GM12878 (cell line): ENCODE results near the gene NKAIN2. TPM values are rescaled to one million over a fixed set of nuclear protein-coding genes. Genes with fewer than 3 reads are reported as not detected.

Experiments
- ATAC-seq: fragments of 200-7000 bp; cut with Tn5 transposase; 3 replicates; pipeline ENCODE4 v1.9.1; 2020; ENCODE audit warnings: mild to moderate bottlenecking, moderate library complexity
- BruUV-seq: library from RNA; stranded (reverse); fragments of 400-500 nt; replicated peaks from 2 replicates; lab custom pipeline; 2021; lab: Mats Ljungman, UMichigan
- CTCF ChIA-PET: fragments of 300-600 bp; sonication (Branson Sonifier 250); formaldehyde crosslinking; extraction: SDS; loops from one replicate; lab custom pipeline; 2021; ENCODE audit warnings: inconsistent platforms; lab: Yijun Ruan, JAX
- POLR2A ChIA-PET: fragments of 350-600 bp; formaldehyde crosslinking; extraction: SDS; loops from one replicate; lab custom pipeline; 2021; ENCODE audit warnings: inconsistent platforms; lab: Charles Lee
- RAD21 ChIA-PET: fragments of 300-600 bp; sonication (Branson Sonifier 250); formaldehyde crosslinking; loops from one replicate; lab custom pipeline; 2023; ENCODE audit warnings: antibody characterized with exemption; ENCODE audit not compliant: unreplicated experiment; lab: Charles Lee
- SMC1A ChIA-PET: fragments of 300-600 bp; sonication (Branson Sonifier 250); formaldehyde crosslinking; loops from one replicate; lab custom pipeline; 2023; ENCODE audit not compliant: unreplicated experiment, uncharacterized antibody; lab: Charles Lee
- DNase-seq: peaks from one replicate; pipeline ENCODE4 v3.0.0-alpha.2; 2011; ENCODE audit warnings: low read depth, low spot score
- FAIRE-seq: peaks from 3 replicates; lab custom pipeline; 2011; peaks lifted over from hg19 to GRCh38; lab: Jason Lieb, UNC
- H2AFZ ChIP-seq: 2 replicates; pipeline ENCODE4 v1.6.0; 2011; ENCODE audit warnings: low read depth, low read length, control low read depth; ENCODE audit not compliant: control insufficient read depth
- H3K27ac ChIP-seq: 2 replicates; pipeline ENCODE4 v1.5.1; 2011; ENCODE audit warnings: control low read depth; ENCODE audit not compliant: control insufficient read depth, insufficient read depth
- H3K27me3 ChIP-seq, 2 experiments: replicated peaks in 1 of 2; 2 replicates each; pipeline versions ENCODE4 v1.6.0 to v1.6.1; 2011; ENCODE audit warnings: low read length in 1 of 2; ENCODE audit not compliant: control insufficient read depth in 2 of 2, insufficient read depth in 2 of 2
- H3K36me3 ChIP-seq, 2 experiments: 2 replicates each; pipeline ENCODE4 v1.5.1; 2011; ENCODE audit warnings: low read length in 1 of 2; ENCODE audit not compliant: control insufficient read depth in 2 of 2, insufficient read depth in 2 of 2
- H3K4me1 ChIP-seq: 2 replicates; pipeline ENCODE4 v1.6.1; 2011; ENCODE audit warnings: mild to moderate bottlenecking, low read length, moderate library complexity, mixed read lengths; ENCODE audit not compliant: control insufficient read depth, insufficient read depth
- H3K4me2 ChIP-seq: 2 replicates; pipeline ENCODE4 v1.6.0; 2011; ENCODE audit warnings: control low read depth; ENCODE audit not compliant: control insufficient read depth, insufficient read depth
- H3K4me3 ChIP-seq: fragments of 200-600 bp; sonication (generic); 2 replicates; pipeline ENCODE4 v1.5.1; 2016
- H3K79me2 ChIP-seq: 2 replicates; pipeline ENCODE4 v1.6.0; 2011; ENCODE audit warnings: low read length; ENCODE audit not compliant: control insufficient read depth, insufficient read depth
- H3K9ac ChIP-seq: 2 replicates; pipeline ENCODE4 v1.8.0; 2011; ENCODE audit warnings: low read length, control low read depth, mixed read lengths; ENCODE audit not compliant: control insufficient read depth, insufficient read depth
- H3K9me3 ChIP-seq: replicated peaks from 3 replicates; pipeline ENCODE4 v1.5.1; 2011; ENCODE audit warnings: mild to moderate bottlenecking, low read length; ENCODE audit not compliant: control insufficient read depth, insufficient read depth
- H4K20me1 ChIP-seq: 2 replicates; pipeline ENCODE4 v1.6.0; 2011; ENCODE audit not compliant: control insufficient read depth, insufficient read depth
- CEBPB ChIP-seq, 2 experiments: fragments of 150-350 bp in 1 of 2; IDR thresholded peaks; 2 replicates each; pipeline ENCODE4 v1.6.1; 2012 to 2014; ENCODE audit warnings: low read depth in 2 of 2, low read length in 2 of 2, borderline replicate concordance in 1 of 2, inconsistent platforms in 1 of 2
- EGR1 ChIP-seq, 2 experiments: IDR thresholded peaks; 1 replicate in 1 of 2; 2 replicates in 1 of 2; pipeline ENCODE4 v1.6.1; 2011 to 2012; ENCODE audit warnings: low read depth in 2 of 2, low read length in 2 of 2, borderline replicate concordance in 1 of 2, mild to moderate bottlenecking in 1 of 2, moderate library complexity in 1 of 2
- EZH2 ChIP-seq: IDR thresholded peaks from 2 replicates; pipeline ENCODE4 v1.6.1; 2012; ENCODE audit warnings: low read depth, mild to moderate bottlenecking, control low read depth, inconsistent platforms, low read length, borderline replicate concordance; ENCODE audit not compliant: control insufficient read depth
- KLF5 ChIP-seq: fragments of 450-650 bp; IDR thresholded peaks from 2 replicates; pipeline ENCODE4 v1.6.1; 2014; ENCODE audit warnings: mild to moderate bottlenecking; ENCODE audit not compliant: partially characterized antibody
- MYB ChIP-seq: fragments of 150-350 bp; IDR thresholded peaks from 2 replicates; pipeline ENCODE4 v1.6.1; 2014; ENCODE audit warnings: mild to moderate bottlenecking, low read depth, low read length, borderline replicate concordance
- PBX3 ChIP-seq: IDR thresholded peaks from 2 replicates; pipeline ENCODE4 v1.6.1; 2011; ENCODE audit warnings: mild to moderate bottlenecking, low read depth, low read length, moderate library complexity; ENCODE audit not compliant: insufficient replicate concordance
- POLR2AphosphoS2 ChIP-seq: IDR thresholded peaks from 2 replicates; pipeline ENCODE4 v1.6.1; 2011; ENCODE audit warnings: low read depth, mild to moderate bottlenecking, low read length, improper control_type of control experiment, moderate library complexity
- SREBF2 ChIP-seq: IDR thresholded peaks from 2 replicates; pipeline ENCODE4 v1.6.1; 2012; ENCODE audit warnings: mild to moderate bottlenecking, low read length
- TAF1 ChIP-seq: IDR thresholded peaks from 2 replicates; pipeline ENCODE4 v1.6.1; 2011; ENCODE audit warnings: mild to moderate bottlenecking, low read depth, low read length, borderline replicate concordance
- ZBED1 ChIP-seq: IDR thresholded peaks from 2 replicates; pipeline ENCODE4 v1.6.1; 2016; ENCODE audit warnings: borderline replicate concordance
- ZNF24 ChIP-seq: fragments of 450-650 bp; IDR thresholded peaks from 2 replicates; pipeline ENCODE4 v1.6.1; 2017; ENCODE audit warnings: antibody characterized with exemption, mild to moderate bottlenecking
- WGBS: methylation state at CpG from one replicate; pipeline ENCODE4 v1.1.6; 2016; ENCODE audit warnings: low lambda C conversion rate; ENCODE audit not compliant: insufficient replicate concordance, insufficient coverage; ENCODE audit errors: missing lambda C conversion rate; 5-methylcytosine and 5-hydroxymethylcytosine counted together
- in situ Hi-C: fragments of 300-500 bp; cut with MboI; formaldehyde crosslinking; loops from 9 replicates; pipeline ENCODE4 v1.14.3; 2018; ENCODE audit warnings: mixed read lengths
- intact Hi-C: fragments of 100-400 bp; cut with micrococcal nuclease; formaldehyde crosslinking; loops from one replicate; pipeline ENCODE4 v1.14.2; 2022; ENCODE audit not compliant: unreplicated experiment
- polyA plus RNA-seq, 11 experiments: library from polyadenylated mRNA; depleted of rRNA in 4 of 11; unstranded in 6 of 11; stranded (reverse) in 5 of 11; fragments of >200 nt; fragmentation: Nextera tagmentation in 4 of 11; fragmentation: Illumina TruSeq in 1 of 11; extraction: Ambion mirVana in 4 of 11; extraction: Trizol in 1 of 11; gene quantifications; 1 replicate in 1 of 11; 2 replicates in 10 of 11; pipeline versions ENCODE4 v1.2.1 to v1.2.3, GENCODE V29; 2011 to 2016; ENCODE audit warnings: inconsistent platforms in 2 of 11, missing spikeins in 2 of 11, low read depth in 1 of 11
- total RNA-seq, 4 experiments: library from RNA; depleted of rRNA in 3 of 4; stranded (reverse); fragments of >200 nt in 3 of 4; fragmentation: Illumina TruSeq in 1 of 4; extraction: Trizol in 1 of 4; gene quantifications; 2 replicates each; pipeline versions ENCODE4 v1.2.1 to v1.2.3, GENCODE V29; 2013 to 2021
- TF ChIP-seq, protein P1 (sequence below): fragments of 150-350 bp; IDR thresholded peaks from 2 replicates; pipeline ENCODE4 v1.6.1; 2014; ENCODE audit warnings: mild to moderate bottlenecking, low read depth, low read length
- TF ChIP-seq, protein P2 (sequence below): fragments of 450-650 bp; IDR thresholded peaks from 2 replicates; pipeline ENCODE4 v1.6.1; 2018; ENCODE audit warnings: mild to moderate bottlenecking, low read depth, moderate library complexity; ENCODE audit not compliant: partially characterized antibody
- TF ChIP-seq, protein P3 (sequence below): IDR thresholded peaks from 2 replicates; pipeline ENCODE4 v1.6.1; 2011; ENCODE audit warnings: low read depth, low read length, improper control_type of control experiment, borderline replicate concordance

NKAIN2 gene
- total and polyA plus RNA-seq, 10 of the 15 experiments (the other 5 are each of a cell fraction or from before 2014, with no cell fraction given) = not detected

- intact Hi-C loops (no loop called here), in situ Hi-C loops (no loop called here)
- Histone ChIP-seq H3K27me3 (no peaks in the 10 kb centered on the region), H3K79me2 (no peaks in the 10 kb centered on the region), H3K36me3 (no peaks in the 10 kb centered on the region), H3K4me2 (no peak overlapping the region), H2AFZ (no peak overlapping the region), H3K4me3 (no peak overlapping the region), H3K9ac (no peak overlapping the region), H4K20me1 (no peaks in the 10 kb centered on the region), H3K9me3 (no peaks in the 10 kb centered on the region), H3K27ac (no peak overlapping the region), H3K4me1 (no peaks in the 10 kb centered on the region)
- 0% methylated on average over 1 of the region's 1 CpG for WGBS
- no TSS peak for BruUV-seq
- ChIA-PET POLR2A (no interaction called here), RAD21 (no interaction called here), CTCF (no interaction called here), SMC1A (no interaction called here)
- ATAC-seq = no peak
- DNase-seq = no peak
- FAIRE-seq = no peak
- no peak for TF ChIP-seq EGR1 (IDR thresholded peaks at IDR 0.05; ENCODE audit: borderline replicate concordance in 1 of 2, low read depth in 2 of 2, low read length in 2 of 2)
- no peak for TF ChIP-seq TAF1
- no peak for TF ChIP-seq CEBPB (IDR thresholded peaks at IDR 0.05; ENCODE audit: borderline replicate concordance in 1 of 2, low read depth in 2 of 2, low read length in 2 of 2)
- no peak for TF ChIP-seq KLF5
- TF ChIP-seq, protein P1, sequence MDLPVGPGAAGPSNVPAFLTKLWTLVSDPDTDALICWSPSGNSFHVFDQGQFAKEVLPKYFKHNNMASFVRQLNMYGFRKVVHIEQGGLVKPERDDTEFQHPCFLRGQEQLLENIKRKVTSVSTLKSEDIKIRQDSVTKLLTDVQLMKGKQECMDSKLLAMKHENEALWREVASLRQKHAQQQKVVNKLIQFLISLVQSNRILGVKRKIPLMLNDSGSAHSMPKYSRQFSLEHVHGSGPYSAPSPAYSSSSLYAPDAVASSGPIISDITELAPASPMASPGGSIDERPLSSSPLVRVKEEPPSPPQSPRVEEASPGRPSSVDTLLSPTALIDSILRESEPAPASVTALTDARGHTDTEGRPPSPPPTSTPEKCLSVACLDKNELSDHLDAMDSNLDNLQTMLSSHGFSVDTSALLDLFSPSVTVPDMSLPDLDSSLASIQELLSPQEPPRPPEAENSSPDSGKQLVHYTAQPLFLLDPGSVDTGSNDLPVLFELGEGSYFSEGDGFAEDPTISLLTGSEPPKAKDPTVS = no peak
- no peak for TF ChIP-seq ZNF24
- no peak for TF ChIP-seq POLR2AphosphoS2
- TF ChIP-seq PBX3 = no peak
- TF ChIP-seq EZH2 = no peak
- no peak for TF ChIP-seq ZBED1
- TF ChIP-seq MYB = no peak
- no peak for TF ChIP-seq SREBF2
- TF ChIP-seq, protein P2, sequence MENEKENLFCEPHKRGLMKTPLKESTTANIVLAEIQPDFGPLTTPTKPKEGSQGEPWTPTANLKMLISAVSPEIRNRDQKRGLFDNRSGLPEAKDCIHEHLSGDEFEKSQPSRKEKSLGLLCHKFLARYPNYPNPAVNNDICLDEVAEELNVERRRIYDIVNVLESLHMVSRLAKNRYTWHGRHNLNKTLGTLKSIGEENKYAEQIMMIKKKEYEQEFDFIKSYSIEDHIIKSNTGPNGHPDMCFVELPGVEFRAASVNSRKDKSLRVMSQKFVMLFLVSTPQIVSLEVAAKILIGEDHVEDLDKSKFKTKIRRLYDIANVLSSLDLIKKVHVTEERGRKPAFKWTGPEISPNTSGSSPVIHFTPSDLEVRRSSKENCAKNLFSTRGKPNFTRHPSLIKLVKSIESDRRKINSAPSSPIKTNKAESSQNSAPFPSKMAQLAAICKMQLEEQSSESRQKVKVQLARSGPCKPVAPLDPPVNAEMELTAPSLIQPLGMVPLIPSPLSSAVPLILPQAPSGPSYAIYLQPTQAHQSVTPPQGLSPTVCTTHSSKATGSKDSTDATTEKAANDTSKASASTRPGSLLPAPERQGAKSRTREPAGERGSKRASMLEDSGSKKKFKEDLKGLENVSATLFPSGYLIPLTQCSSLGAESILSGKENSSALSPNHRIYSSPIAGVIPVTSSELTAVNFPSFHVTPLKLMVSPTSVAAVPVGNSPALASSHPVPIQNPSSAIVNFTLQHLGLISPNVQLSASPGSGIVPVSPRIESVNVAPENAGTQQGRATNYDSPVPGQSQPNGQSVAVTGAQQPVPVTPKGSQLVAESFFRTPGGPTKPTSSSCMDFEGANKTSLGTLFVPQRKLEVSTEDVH = no peak
- TF ChIP-seq, protein P3, sequence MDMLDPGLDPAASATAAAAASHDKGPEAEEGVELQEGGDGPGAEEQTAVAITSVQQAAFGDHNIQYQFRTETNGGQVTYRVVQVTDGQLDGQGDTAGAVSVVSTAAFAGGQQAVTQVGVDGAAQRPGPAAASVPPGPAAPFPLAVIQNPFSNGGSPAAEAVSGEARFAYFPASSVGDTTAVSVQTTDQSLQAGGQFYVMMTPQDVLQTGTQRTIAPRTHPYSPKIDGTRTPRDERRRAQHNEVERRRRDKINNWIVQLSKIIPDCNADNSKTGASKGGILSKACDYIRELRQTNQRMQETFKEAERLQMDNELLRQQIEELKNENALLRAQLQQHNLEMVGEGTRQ = no peak
Observed at GRCh38 chr6:124769811-124770544, 966.3 kb downstream of the NKAIN2 start.
